GM06990 (cell line): ENCODE measurements around the gene DSCAML1.

Experiments used
- DNase-seq: peaks from one replicate; pipeline ENCODE4 v3.0.0-alpha.2; 2011; ENCODE audit not compliant: insufficient read length; ENCODE audit errors: extremely low read depth
- H3K27me3 ChIP-seq: replicated peaks from 2 replicates; pipeline ENCODE4 v1.6.0; 2011; ENCODE audit warnings: low read length; ENCODE audit not compliant: control insufficient read depth, insufficient read depth
- H3K36me3 ChIP-seq: 2 replicates; pipeline ENCODE4 v1.5.1; 2011; ENCODE audit warnings: low read length; ENCODE audit not compliant: control insufficient read depth, insufficient read depth
- H3K4me3 ChIP-seq: replicated peaks from 2 replicates; pipeline ENCODE4 v1.5.1; 2011; ENCODE audit warnings: low read depth, mild to moderate bottlenecking, control low read depth, low read length
- TF ChIP-seq, protein P1 (sequence below): IDR thresholded peaks from 2 replicates; pipeline ENCODE4 v1.5.1; 2011; ENCODE audit warnings: low read length, control low read depth, mild to moderate bottlenecking, inconsistent platforms; ENCODE audit not compliant: insufficient read depth, poor library complexity, severe bottlenecking

DSCAML1 gene, protein sequence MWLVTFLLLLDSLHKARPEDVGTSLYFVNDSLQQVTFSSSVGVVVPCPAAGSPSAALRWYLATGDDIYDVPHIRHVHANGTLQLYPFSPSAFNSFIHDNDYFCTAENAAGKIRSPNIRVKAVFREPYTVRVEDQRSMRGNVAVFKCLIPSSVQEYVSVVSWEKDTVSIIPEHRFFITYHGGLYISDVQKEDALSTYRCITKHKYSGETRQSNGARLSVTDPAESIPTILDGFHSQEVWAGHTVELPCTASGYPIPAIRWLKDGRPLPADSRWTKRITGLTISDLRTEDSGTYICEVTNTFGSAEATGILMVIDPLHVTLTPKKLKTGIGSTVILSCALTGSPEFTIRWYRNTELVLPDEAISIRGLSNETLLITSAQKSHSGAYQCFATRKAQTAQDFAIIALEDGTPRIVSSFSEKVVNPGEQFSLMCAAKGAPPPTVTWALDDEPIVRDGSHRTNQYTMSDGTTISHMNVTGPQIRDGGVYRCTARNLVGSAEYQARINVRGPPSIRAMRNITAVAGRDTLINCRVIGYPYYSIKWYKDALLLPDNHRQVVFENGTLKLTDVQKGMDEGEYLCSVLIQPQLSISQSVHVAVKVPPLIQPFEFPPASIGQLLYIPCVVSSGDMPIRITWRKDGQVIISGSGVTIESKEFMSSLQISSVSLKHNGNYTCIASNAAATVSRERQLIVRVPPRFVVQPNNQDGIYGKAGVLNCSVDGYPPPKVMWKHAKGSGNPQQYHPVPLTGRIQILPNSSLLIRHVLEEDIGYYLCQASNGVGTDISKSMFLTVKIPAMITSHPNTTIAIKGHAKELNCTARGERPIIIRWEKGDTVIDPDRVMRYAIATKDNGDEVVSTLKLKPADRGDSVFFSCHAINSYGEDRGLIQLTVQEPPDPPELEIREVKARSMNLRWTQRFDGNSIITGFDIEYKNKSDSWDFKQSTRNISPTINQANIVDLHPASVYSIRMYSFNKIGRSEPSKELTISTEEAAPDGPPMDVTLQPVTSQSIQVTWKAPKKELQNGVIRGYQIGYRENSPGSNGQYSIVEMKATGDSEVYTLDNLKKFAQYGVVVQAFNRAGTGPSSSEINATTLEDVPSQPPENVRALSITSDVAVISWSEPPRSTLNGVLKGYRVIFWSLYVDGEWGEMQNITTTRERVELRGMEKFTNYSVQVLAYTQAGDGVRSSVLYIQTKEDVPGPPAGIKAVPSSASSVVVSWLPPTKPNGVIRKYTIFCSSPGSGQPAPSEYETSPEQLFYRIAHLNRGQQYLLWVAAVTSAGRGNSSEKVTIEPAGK (N-terminal part only)

DNA sequence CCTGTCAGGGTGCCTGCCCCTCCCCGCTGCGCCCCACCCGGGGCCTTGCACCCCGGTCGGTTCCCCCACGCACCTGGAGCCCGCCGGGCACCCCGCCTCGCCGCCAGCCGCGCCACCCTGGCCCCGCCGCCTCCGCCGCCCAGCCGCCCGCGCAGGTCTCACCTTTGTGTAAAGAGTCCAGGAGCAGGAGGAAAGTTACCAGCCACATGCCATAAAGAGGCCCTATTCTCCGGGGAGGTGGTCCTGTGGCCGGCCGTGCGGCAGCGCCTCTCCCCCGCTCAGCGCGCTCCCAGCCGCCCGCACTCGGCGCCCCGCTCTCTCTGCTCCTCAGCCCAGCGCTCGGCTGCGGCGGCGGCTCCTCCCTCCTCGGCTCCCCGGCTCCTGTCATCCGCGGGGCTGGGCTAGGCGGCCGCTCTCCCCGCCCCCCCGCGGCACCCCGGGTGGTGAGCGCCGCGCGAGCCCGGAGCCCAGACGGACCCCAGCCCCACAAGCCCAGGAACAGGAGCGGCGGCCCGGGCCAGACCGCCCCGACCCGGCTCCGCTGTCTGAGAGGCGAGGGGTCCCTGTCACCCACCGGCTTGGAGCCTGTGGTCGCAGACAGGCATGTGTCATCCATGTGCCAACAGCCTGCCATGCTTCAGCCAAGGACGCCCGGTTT lies at the start of gene DSCAML1:
Gene DSCAML1 (minus strand): TSS at position 345 of the 658 bp plus-strand sequence. CDS start 137 bp downstream, at position 208.
- Histone ChIP-seq H3K4me3 (no peak within 1 kb of the TSS), H3K36me3 (no peaks in the 10 kb centered on the region), H3K27me3 (peaks cover 2% of the 10 kb centered on the region)
- no peak for DNase-seq
- TF ChIP-seq, protein P1, sequence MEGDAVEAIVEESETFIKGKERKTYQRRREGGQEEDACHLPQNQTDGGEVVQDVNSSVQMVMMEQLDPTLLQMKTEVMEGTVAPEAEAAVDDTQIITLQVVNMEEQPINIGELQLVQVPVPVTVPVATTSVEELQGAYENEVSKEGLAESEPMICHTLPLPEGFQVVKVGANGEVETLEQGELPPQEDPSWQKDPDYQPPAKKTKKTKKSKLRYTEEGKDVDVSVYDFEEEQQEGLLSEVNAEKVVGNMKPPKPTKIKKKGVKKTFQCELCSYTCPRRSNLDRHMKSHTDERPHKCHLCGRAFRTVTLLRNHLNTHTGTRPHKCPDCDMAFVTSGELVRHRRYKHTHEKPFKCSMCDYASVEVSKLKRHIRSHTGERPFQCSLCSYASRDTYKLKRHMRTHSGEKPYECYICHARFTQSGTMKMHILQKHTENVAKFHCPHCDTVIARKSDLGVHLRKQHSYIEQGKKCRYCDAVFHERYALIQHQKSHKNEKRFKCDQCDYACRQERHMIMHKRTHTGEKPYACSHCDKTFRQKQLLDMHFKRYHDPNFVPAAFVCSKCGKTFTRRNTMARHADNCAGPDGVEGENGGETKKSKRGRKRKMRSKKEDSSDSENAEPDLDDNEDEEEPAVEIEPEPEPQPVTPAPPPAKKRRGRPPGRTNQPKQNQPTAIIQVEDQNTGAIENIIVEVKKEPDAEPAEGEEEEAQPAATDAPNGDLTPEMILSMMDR: no peak

DNA sequence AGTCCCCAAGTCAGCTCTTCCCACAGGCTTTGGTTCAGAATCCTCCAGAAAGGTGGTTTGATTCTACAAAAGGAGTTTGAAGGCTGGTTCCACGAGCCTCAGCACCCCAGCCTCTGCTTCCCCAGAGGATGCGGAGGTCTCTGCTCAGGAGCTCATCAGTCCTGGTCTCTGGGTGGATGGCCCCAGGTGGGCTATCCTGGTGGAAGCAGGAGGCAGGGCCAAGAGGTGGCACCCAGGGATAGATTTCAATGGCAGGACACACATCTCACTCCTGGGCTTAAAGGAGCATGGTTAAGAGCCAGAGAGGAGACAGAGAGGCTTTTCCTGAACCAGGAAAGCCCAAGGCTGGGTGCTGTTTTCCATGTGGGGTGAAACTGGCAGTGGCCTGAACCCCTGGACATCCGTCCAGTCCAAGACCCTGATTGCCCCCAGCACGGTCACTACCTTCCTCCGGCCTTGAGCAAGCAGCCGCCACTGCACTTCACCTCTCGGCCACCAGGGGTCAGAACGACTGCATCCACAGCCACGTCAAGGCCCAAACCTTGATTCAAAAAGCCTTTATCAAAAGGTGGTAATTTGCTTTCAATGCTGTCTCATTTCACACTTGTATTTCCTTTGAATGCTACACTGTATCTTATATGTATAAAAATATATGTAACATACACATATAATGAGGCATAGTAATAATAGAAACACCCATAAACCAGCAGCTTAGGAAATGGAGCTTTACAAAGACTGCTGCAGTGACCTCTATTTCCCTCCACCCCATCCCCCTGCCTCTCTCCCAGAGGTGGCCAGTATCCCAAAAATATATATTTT lies 46.9 kb upstream of the DSCAML1 start:
- Histone ChIP-seq H3K36me3 (no peaks in the 10 kb centered on the region), H3K27me3 (peaks cover 2% of the 10 kb centered on the region; the same call in 1 of the 2 replicates), H3K4me3 (no peak overlapping the region)
- TF ChIP-seq, protein P1: peak; percentile 92
- peak; percentile 59 for DNase-seq

DNA sequence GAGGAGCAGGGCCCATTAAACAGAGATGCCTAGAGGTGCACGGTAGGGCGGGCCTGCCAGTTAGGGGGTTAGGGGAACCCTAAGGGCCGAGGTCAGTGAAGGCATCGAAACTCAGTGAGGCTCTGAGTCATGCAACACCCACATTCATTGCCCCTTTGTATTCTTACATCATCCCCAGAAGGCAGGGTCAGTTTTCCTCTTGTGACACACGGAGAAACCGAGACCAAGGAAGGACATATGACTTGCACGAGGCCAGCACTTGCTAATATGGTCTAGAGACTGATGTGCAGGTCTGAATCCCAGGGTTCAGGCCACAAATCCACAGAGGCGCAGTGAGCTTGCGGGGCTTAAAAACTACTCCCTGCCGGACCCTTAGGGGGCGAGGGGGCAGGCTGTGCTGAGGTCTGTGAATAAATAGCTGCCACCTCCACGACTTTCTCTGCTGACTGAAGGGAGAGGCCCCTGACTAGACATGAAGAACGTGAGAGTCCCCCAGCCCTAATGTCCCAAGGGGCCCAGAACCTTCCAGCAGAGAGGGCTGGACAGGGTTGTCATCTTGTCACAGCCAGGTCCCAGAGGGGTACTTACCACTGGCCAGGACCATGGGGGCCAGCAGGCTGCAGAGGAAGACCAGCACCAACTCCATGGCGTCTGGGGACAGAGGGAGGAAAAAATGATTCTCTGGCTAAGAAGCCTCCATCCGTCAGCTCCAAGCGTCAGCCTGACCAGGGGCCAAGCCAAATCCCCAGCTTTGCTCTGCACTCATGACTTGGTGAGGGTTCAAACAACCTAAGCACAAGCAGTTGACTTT lies 45.3 kb upstream of the DSCAML1 start:
- no peak for DNase-seq
- TF ChIP-seq, protein P1: no peak

DNA sequence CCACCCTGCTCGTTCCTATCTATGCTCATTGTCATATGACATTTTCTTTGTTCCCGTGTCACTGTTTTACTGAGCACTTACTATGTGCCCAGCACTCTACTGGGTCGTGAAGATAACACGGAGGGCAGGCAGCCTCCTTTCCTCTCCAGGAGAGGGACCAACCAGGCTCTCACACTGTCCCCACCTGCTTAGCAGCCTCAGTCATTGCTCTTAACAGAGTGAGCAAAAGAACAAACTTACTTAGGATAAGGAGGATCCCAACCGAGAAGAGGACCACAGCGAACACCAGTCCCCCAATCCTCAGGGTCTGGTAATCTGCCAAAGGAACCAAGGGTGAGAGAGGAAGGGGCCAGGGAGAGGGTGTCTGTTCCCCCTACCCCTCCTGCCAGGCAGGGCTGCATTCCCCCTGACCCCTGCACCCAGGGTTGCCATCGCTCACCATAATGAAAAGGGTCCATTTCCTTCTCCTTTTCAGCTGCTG lies 44.6 kb upstream of the DSCAML1 start:
- H3K4me3 ChIP-seq: no peak overlapping the region
- H3K36me3 ChIP-seq: no peaks in the 10 kb centered on the region
- TF ChIP-seq, protein P1: no peak
- H3K27me3 ChIP-seq: peaks cover 2% of the 10 kb centered on the region
- DNase-seq: no peak

More for the DNA sequence above, 45.3 kb upstream of the DSCAML1 start:
- Histone ChIP-seq H3K27me3 (peaks cover 2% of the 10 kb centered on the region), H3K36me3 (no peaks in the 10 kb centered on the region), H3K4me3 (no peak overlapping the region)
